Measurements from ENCODE around the gene BMP2K.
"Not testable (repeated sequence)": the region's sequence is repeated elsewhere in the genome, so short reads cannot be mapped to it uniquely, and the experiment has no call there.

BMP2K gene

DNA sequence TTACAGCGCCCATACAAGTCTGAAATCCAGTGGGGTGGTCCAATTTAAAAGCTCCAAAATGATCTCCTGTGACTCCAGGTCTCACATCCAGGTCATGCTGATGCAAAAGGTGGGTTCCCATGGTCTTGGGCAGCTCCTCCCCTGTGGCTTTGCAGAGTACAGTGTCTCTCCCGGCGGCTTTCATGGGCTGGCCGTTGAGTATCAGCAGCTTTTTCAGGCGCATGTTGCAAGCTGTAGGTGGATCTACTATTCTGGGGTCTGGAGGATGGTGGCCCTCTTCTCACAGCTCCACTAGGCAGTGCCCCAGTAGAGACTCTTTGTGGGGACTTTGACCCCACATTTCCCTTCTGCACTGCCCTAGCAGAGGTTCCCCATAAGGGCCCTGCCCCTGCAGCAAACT is 92.6 kb downstream of the BMP2K start:
- DNase-seq = not testable (repeated sequence)

- no peak for DNase-seq
Observed at GRCh38 chr4:78870056-78870455, 93.9 kb downstream of the BMP2K start.

DNA sequence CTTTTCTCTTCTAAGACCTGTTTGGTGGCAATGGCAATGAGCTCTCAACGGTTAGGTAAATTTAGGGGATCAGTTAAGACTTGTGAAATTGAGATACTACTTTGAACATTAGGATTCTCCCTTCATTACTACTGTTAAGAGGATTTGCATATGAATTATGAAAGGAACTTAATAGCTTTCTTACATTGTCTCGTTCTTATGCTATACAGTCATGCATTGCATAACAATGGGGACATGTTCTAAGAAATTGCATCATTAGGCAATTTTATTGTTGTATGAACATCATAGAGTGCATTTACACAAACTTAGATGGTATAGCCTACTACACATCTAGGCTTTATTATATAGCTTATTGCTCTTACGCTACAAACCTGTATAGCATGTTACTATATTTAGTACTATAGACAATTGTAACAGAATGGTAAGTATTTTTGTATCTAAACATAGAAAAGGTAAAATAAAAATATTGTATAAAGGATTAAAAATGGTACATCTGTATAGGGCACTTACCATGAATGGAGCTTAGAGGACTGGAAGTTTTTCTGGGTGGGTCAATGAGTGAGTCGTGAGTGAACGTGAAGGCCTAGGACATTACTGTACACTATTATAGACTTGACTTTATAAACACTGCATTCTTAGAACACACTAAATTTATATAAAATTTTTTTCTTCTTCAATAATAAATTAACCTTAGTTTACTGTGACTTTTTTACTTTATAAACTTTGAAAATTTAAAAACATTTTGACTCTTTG is 100.6 kb downstream of the BMP2K start:
- DNase-seq = no peak

DNA sequence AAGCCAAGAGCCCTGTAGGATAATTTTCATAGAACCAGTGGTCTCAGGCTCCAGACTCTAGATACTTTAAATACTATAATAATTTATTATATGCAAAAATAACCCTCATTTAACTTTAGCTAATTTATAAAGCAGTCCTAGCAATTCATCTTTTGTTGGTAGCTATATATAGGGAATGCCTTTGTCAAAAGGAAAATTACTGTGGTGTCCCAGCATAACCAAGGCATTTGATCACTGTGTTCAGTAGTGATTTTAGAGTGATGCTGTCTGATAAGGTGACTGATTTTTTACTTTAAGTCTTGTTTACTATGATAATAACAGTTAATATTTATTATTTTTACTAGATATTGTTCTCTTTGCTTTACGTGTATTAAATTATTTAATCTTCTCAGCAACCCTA is 101.9 kb downstream of the BMP2K start:
- DNase-seq = no peak

DNA sequence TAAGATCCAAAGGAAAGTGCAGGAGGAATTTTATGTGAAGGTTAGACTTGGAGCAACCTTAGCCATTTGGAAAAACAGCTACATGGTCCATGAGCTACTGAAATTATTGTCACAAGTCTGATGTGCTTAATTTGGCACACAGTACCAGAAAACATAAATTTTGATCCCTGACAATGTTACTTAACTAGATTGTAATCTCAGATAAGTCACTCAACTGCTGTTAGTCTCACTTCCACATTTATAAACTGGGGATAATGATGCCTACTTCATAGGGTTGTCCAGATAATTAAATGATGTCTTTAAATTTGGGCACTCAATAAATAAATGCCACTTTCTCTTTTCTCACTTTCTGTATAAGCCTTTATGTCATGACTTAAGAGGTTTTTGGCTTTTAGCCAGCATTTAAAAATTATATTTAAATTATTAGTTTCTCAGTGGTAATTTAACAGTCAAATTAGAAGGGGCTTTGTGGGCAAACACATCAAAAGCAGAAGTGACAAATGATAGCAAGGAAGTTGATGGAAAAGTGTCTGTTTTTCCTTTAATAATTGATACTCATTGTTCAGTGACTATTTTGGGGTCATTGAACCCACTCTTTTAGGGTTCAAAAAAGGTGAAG is 104.8 kb downstream of the BMP2K start:
- no peak for DNase-seq

DNA sequence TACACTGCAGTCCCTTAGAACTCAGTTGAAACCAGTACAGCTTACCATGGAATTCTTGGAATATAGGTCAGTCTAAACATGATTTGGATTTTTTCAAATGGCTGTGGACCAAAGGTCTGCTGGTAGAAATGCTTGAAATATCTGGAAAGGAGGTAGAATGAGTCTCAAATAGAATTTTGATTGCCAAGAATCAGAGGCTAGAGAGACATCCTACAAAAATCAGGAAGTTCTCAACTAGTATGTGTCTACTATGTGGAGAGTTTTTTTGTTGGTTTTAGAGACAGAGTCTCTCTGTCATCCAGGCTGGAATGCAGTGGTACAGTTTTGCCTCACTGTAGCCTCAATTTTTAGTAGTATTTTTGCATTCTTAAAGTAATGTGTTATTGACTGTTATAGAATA is 109.4 kb downstream of the BMP2K start:
- DNase-seq = no peak

DNA sequence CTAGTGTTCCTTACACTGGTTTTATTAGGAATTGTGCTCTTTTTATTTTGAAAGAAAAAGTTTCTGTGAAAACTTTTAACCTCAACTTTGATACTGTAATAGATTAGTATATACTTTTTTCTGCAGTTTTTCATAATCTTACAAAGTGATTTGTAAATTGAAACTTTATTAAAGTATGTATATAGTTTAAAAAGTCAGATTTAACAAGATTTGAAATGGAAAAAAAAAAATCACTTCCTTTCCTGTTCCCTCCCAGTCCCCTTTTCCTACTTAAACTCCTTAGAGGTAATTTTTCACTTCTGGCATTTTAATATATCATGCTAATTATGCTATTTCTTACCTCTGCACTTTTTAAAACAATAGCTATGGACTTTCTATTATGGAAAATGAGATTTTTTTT is 113.8 kb downstream of the BMP2K start:
- DNase-seq = no peak

- no peak for DNase-seq
Observed at GRCh38 chr4:78899302-78899701, 123.2 kb downstream of the BMP2K start.

DNA sequence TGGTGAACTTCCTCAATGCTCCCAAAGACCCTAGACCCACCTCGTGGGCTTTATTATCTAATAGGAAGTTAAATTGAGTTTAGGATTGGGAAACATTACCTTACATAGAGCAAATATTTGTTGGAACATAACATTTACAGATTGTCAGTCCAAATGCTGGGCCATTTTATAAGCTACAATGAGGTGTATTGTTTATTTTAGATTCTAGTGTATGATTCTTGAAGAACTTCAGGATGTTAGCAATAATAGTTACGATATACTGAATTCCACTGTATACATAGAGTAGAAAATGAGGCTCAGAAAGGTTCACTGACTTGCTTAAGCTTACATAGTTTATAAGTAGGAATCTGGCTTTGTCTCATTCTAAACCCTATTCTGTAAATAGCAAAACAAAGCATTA is 125.7 kb downstream of the BMP2K start:
- no peak for DNase-seq

DNA sequence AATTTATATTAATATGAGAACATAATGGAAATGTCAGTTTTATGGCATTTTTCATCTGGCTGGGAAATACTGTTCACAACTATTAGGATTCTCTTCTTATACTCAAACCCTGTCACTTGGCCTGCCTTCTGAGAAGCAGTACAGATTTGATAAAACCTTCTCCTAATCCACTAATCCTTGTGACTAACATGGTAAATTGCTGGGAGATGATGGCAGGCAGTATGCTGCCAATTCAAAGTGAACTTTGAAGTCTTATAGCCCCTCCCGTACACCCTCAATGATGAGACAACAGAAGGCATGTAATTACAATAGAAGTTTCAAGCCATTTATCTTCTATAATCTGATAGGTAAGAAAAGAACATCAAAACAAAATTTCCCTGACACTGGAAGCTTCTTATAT is 126.1 kb downstream of the BMP2K start:
- DNase-seq = no peak

- DNase-seq = no peak
Observed at GRCh38 chr4:78904143-78904542, 128.0 kb downstream of the BMP2K start.

DNA sequence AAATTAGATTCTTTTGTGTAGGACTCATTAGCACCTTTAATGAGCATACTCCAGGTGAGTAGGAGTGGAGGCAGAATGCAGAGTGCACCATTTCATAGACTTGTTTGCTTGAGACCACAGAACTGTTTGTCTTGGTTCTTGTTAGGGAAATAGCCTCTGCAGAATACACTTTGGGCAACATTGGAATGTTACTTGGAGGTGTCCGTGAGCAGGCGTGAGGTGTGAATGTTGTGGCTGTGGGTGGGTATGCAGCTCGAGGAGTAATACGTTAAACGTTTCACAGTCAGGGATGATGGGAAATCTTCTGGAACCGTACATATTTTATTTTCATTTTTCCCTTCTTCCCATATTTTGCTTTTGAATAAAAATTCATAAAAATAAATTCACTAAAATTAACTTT is 131.5 kb downstream of the BMP2K start:
- no peak for DNase-seq

DNA sequence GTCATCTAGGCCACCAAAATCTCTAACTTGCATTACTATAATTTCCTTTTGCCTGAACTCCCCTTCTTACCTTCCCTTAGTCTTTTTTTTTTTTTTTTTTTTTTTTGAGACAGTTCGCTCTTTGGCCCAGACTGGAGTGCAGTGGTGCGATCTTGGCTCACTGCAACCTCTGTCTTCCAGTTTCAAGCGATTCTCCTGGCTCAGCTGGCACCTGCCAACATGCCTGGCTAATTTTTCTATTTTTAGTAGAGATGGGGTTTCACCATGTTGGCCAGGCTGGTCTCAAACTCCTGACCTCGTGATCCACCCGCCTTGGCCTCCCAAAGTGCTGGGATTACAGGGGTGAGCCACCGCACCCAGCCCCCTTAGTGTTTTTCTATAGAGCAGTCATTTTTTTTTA is 132.8 kb downstream of the BMP2K start:
- not testable (repeated sequence) for DNase-seq

- no peak for DNase-seq
Observed at GRCh38 chr4:78910612-78911011, 134.5 kb downstream of the BMP2K start.

GRCh38 chr4:78922207-78922606 is 146.1 kb downstream of the BMP2K start:
- DNase-seq = no peak

DNA sequence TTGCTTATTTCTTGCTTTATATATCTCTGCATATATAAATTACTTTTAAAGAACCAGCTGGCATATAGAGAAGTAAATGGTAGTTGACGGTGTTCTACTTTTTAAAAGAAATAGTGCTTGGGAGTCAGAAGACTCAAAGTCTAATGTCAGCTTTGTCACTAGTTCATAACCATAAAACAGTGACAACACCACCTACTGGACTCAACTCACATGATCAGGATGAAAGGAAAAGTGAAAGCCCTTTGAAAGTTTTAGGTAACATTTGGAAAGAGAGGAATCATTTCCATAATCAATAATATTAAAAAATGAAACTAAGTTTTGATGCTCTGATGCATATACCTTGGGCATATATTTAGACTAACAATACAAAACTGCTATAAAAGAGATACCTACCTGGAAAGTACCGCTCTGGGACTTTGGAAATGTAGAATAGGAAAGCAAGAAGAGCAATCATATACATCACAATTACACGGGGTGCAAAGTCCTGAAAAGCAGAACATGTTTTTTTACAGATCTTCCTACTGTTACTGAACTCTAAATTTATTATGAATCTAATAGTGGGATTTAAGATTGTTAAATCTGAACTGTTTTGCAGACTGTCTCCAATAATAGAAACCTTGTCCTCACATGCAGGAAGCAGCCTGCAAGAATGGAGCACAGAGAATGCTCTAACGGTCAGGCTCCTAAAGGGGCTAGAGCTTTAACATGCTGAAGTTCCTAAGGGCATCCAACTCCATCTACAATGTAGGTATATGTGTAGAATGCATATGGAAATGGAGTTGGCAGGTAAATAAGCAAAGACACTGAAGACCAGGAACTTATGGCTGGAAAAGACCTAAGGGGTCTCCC is 147.5 kb downstream of the BMP2K start:
- DNase-seq = no peak

- no peak for DNase-seq
Observed at GRCh38 chr4:78926826-78927225, 150.7 kb downstream of the BMP2K start.

GRCh38 chr4:78928835-78929234 is 152.7 kb downstream of the BMP2K start:
- DNase-seq = no peak

DNA sequence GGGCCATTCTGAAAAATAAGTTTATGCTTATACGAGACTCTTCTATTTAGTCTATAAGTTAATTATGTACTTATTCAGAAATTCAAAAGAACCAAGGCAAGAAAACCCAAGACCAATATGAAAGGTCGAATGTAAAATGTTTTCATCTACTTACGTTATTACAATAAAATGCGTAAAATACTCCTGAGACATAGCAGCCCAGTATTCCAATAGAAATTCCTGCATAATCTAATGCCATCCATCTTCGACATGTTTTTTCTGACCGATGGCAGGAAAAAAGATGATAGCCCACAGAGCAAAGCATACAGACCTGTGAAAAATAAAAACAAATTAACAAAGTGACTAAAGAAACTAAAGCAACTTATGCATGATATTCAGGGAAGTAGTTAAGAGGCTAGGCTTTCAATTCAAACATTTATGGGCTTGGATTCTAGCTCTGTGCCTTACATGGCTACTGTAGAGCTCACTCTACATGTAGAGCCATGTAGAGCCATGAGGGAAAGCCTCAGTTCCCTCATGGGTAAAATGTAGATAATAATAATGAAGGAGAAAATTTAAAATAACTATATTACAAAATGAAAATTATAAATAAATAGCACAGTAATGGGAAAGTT is 154.0 kb downstream of the BMP2K start:
- DNase-seq = no peak

DNA sequence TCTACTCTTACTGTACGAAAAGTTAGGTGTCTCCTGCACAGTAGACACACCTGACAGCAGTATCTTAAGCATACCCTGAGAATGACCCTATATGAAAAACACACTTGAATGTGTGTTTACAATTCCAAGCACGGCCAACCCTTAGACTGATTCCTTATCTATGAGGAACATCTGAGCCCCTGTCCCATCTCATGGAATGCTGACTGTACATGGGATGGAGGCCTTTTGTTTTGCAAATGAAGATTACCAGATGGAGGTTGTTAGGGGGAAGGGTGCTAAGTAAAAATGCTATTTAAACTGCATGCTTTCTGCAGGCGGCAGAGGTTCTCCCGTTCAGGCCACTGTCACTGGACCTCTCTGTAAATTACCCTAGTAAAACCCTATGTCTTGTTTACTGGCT is 160.8 kb downstream of the BMP2K start:
- DNase-seq = no peak

- DNase-seq = no peak
Observed at GRCh38 chr4:78937837-78938236, 161.7 kb downstream of the BMP2K start.

- no peak for DNase-seq
Observed at GRCh38 chr4:78938474-78938867, 162.3 kb downstream of the BMP2K start.

DNA sequence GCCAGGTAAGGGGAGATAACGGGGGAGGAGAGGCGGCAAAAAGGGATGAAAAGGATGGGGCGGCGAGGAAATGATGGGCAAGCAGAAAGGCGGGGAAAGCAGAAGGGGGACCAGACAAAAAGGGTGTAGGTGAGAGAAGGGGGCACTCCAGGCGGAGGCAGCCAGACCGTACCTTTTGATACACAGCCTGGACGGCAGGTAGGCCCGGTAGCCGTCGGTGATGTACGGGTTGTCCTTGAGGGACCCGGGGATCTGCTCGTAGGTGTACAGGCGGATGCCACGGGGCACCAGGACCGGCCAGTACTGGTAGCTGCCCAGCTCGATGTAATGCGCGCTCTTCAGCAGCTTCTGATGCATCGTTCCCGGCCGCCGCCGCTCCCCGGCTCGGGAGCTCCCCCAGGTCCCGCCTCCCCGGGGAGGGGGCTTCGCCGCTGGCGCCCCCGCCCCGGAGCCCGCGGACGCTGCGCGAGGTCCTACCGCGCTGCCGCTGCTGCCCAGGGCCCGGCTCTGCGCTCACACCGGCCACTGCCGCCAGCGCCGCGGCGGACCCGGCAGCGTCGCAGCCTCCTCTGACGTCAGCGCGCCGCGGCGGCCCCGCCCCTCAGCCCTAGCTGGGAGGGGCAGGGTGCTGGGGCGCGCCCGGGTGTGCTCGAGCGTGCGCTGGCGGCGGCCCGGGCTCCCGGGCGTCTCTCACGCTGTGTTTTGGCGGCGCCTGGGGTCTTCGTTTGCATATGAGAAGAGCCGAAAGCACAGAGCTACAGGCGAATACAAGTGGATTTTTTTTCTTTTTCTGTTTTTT is 162.9 kb downstream of the BMP2K start, which contains the start of gene PAQR3:
Gene PAQR3, minus strand, starts transcription at position 571 of the 799 bp plus-strand sequence. Its CDS starts 214 bp downstream, at position 357.
- DNase-seq = peak; percentile 92

Data from activated CD8-positive, alpha-beta memory T cell treated with anti-CD3 and anti-CD28 coated beads, Interleukin-2, amount 50 U/mL, for 48 hours (primary cell).